Astrocyte (in vitro differentiated cells and primary cell): Measurements from ENCODE around the gene CNTNAP2. TPM values are rescaled to one million over a fixed set of nuclear protein-coding genes. Genes with fewer than 3 reads are reported as not detected.
A peak's percentile ranks its signal among the peaks of the same experiment; 100 is the strongest.

Experiments used
- DNase-seq: peaks from one replicate; pipeline ENCODE4 v3.0.0-alpha.2; 2010; ENCODE audit warnings: low read depth
- FAIRE-seq: peaks from 2 replicates; lab custom pipeline; 2011; peaks lifted over from hg19 to GRCh38; lab: Jason Lieb, UNC
- H2AFZ ChIP-seq: 2 replicates; pipeline ENCODE4 v1.6.0; 2012; ENCODE audit warnings: low read depth, low read length, inconsistent platforms
- H3K27ac ChIP-seq: 2 replicates; pipeline ENCODE4 v1.5.1; 2011; ENCODE audit warnings: low read depth, low read length, inconsistent platforms
- H3K27me3 ChIP-seq: 2 replicates; pipeline ENCODE4 v1.6.0; 2011; ENCODE audit warnings: low read length, inconsistent platforms; ENCODE audit not compliant: insufficient read depth
- H3K36me3 ChIP-seq: 2 replicates; pipeline ENCODE4 v1.5.1; 2011; ENCODE audit warnings: low read length, inconsistent platforms; ENCODE audit not compliant: insufficient read depth
- H3K4me1 ChIP-seq: 2 replicates; pipeline ENCODE4 v1.5.1; 2011; ENCODE audit warnings: low read length, inconsistent platforms; ENCODE audit not compliant: insufficient read depth
- H3K4me2 ChIP-seq: 2 replicates; pipeline ENCODE4 v1.6.0; 2012; ENCODE audit warnings: low read length, inconsistent platforms
- H3K4me3 ChIP-seq: 2 replicates; pipeline ENCODE4 v1.5.1; 2011; ENCODE audit warnings: low read depth, mild to moderate bottlenecking, low read length, inconsistent platforms; ENCODE audit not compliant: insufficient read depth
- H3K79me2 ChIP-seq: 2 replicates; pipeline ENCODE4 v1.6.0; 2012; ENCODE audit warnings: mild to moderate bottlenecking, low read length, inconsistent platforms; ENCODE audit not compliant: insufficient read depth
- H3K9ac ChIP-seq: 2 replicates; pipeline ENCODE4 v1.6.0; 2012; ENCODE audit warnings: mild to moderate bottlenecking, low read length, inconsistent platforms
- H3K9me3 ChIP-seq: 2 replicates; pipeline ENCODE4 v1.5.1; 2012; ENCODE audit warnings: low read depth, mild to moderate bottlenecking, low read length, inconsistent platforms; ENCODE audit not compliant: insufficient read depth
- H4K20me1 ChIP-seq: 2 replicates; pipeline ENCODE4 v1.6.0; 2012; ENCODE audit warnings: low read length, inconsistent platforms; ENCODE audit not compliant: insufficient read depth
- H3K27ac Mint-ChIP-seq: one replicate; pipeline ENCODE4 v1.8.0; 2021; ENCODE audit warnings: mild to moderate bottlenecking, mixed read lengths; ENCODE audit not compliant: unreplicated experiment
- H3K27me3 Mint-ChIP-seq: one replicate; pipeline ENCODE4 v1.8.0; 2021; ENCODE audit warnings: low read depth, mixed read lengths; ENCODE audit not compliant: unreplicated experiment
- H3K36me3 Mint-ChIP-seq: one replicate; pipeline ENCODE4 v1.8.0; 2021; ENCODE audit warnings: low read depth, mixed read lengths; ENCODE audit not compliant: unreplicated experiment
- H3K4me1 Mint-ChIP-seq: one replicate; pipeline ENCODE4 v1.8.0; 2021; ENCODE audit warnings: low read depth, mixed read lengths; ENCODE audit not compliant: unreplicated experiment
- H3K4me3 Mint-ChIP-seq: one replicate; pipeline ENCODE4 v1.8.0; 2021; ENCODE audit warnings: mild to moderate bottlenecking, moderate library complexity, mixed read lengths; ENCODE audit not compliant: unreplicated experiment
- H3K9me3 Mint-ChIP-seq: one replicate; pipeline ENCODE4 v1.8.0; 2021; ENCODE audit warnings: mild to moderate bottlenecking, mixed read lengths; ENCODE audit not compliant: unreplicated experiment
- EZH2 ChIP-seq: IDR thresholded peaks from 2 replicates; pipeline ENCODE4 v1.6.1; 2012; ENCODE audit warnings: mild to moderate bottlenecking, low read length, inconsistent platforms; ENCODE audit not compliant: insufficient read depth
- total RNA-seq: library from RNA; stranded (reverse); gene quantifications from 2 replicates; pipeline ENCODE4 v1.2.1, GENCODE V29; 2021
- TF ChIP-seq, protein P1 (sequence below): IDR thresholded peaks from 2 replicates; pipeline ENCODE4 v1.5.1; 2011; ENCODE audit warnings: low read depth, mild to moderate bottlenecking, inconsistent platforms, low read length, moderate library complexity; ENCODE audit not compliant: insufficient read depth

The CNTNAP2 gene
- total RNA-seq, 1 donor from 2014 or later: 20.0 TPM

DNA sequence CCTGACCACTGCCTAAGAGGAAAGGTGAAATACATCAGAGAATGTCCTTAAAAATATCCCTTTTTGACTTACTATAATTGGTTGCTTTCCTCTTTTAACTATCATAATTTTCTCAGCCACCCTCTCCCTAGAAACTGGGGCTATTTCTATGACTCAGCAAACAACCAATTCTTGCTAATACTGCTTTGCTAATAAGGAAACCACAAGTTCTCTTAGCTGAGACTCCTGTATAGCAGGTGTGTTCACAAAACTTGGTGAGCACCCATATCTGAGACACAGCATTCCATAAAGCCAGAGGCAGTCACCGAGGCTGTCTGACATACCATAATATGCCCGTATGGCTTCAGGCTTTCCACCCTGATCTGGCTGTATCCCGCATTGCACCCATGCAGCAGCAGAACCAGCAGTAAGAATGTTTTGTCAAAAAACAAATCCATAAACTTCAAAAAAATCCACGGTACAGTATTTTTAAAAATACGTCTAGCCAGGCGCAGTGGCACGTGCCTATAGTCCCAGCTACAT, 2282.3 kb downstream of the CNTNAP2 start:
- Histone ChIP-seq H3K79me2 (no peaks in the 10 kb centered on the region), H3K4me1 (no peaks in the 10 kb centered on the region), H3K9ac (no peak overlapping the region), H3K9me3 (peaks cover 3% of the 10 kb centered on the region), H4K20me1 (no peaks in the 10 kb centered on the region), H2AFZ (no peak overlapping the region), H3K4me3 (no peak overlapping the region), H3K27ac (no peak overlapping the region), H3K4me2 (no peak overlapping the region), H3K36me3 (no peaks in the 10 kb centered on the region), H3K27me3 (no peaks in the 10 kb centered on the region)
- H3K9me3 Mint-ChIP-seq: no peaks in the 10 kb centered on the region
- H3K27me3 Mint-ChIP-seq: no peaks in the 10 kb centered on the region
- DNase-seq (no peak), FAIRE-seq (no peak)
- TF ChIP-seq EZH2: no peak
- TF ChIP-seq, protein P1, sequence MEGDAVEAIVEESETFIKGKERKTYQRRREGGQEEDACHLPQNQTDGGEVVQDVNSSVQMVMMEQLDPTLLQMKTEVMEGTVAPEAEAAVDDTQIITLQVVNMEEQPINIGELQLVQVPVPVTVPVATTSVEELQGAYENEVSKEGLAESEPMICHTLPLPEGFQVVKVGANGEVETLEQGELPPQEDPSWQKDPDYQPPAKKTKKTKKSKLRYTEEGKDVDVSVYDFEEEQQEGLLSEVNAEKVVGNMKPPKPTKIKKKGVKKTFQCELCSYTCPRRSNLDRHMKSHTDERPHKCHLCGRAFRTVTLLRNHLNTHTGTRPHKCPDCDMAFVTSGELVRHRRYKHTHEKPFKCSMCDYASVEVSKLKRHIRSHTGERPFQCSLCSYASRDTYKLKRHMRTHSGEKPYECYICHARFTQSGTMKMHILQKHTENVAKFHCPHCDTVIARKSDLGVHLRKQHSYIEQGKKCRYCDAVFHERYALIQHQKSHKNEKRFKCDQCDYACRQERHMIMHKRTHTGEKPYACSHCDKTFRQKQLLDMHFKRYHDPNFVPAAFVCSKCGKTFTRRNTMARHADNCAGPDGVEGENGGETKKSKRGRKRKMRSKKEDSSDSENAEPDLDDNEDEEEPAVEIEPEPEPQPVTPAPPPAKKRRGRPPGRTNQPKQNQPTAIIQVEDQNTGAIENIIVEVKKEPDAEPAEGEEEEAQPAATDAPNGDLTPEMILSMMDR: no peak
- peak overlapping the region; percentile 71 for H3K27ac Mint-ChIP-seq
- no peaks in the 10 kb centered on the region for H3K36me3 Mint-ChIP-seq
- H3K4me3 Mint-ChIP-seq: no peak overlapping the region
- H3K4me1 Mint-ChIP-seq: peaks cover 45% of the 10 kb centered on the region

DNA sequence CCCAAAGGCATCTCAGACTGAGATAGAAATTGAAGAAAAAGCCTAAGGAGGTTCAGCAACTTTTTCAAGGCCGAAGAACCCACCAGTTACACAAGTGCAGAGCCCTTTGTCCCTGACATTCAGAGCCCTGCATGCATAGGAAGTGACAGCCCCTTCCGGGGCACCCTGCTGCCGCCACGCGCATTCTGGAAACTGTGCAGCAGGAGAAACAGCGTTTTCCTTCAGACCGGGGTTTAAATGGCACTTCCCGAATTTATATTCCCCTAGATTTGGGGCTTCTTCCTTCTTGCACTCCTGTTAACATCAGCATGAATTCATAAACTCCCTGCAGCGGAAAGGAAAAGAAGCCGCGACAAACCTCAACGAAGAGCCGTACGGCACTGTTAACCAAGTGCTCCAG, 2283.5 kb downstream of the CNTNAP2 start:
- H3K36me3 Mint-ChIP-seq: peaks cover 2% of the 10 kb centered on the region
- no peaks in the 10 kb centered on the region for H3K4me1 ChIP-seq
- TF ChIP-seq EZH2: no peak
- TF ChIP-seq, protein P1: no peak
- H3K4me2 ChIP-seq: no peak overlapping the region
- H3K9me3 ChIP-seq: peaks cover 3% of the 10 kb centered on the region
- H3K4me3 ChIP-seq: no peak overlapping the region
- H3K27me3 ChIP-seq: no peaks in the 10 kb centered on the region
- H3K27me3 Mint-ChIP-seq: peaks cover 3% of the 10 kb centered on the region
- no peak overlapping the region for H3K9ac ChIP-seq
- no peaks in the 10 kb centered on the region for H3K79me2 ChIP-seq
- no peak overlapping the region for H2AFZ ChIP-seq
- DNase-seq (no peak), FAIRE-seq (no peak)
- H4K20me1 ChIP-seq: no peaks in the 10 kb centered on the region
- no peaks in the 10 kb centered on the region for H3K9me3 Mint-ChIP-seq
- no peak overlapping the region for H3K4me3 Mint-ChIP-seq
- H3K36me3 ChIP-seq: no peaks in the 10 kb centered on the region
- H3K27ac ChIP-seq: no peak overlapping the region
- peak overlapping the region; percentile 34 for H3K27ac Mint-ChIP-seq
- H3K4me1 Mint-ChIP-seq: peaks cover 45% of the 10 kb centered on the region

DNA sequence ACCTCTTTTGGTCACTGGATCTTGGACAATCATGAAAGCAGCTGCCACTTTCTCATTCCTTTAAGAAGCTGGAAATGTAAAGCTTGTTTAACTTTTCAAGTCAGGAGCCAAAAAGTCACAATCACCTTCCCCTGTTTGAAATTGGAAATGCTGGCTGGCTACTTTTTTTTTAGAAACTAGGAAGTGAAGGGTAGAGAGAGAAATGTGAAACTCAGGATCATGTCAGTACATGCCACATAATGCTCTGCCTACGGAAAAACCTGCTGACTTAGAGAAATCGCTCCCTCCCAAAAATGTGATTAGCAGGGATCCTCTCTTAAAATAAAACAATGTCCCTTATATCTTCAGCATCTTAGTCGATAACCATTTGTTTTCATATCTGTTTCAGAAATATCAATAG, 2285.6 kb downstream of the CNTNAP2 start:
- Histone ChIP-seq H3K27me3 (no peaks in the 10 kb centered on the region), H4K20me1 (no peaks in the 10 kb centered on the region), H3K36me3 (no peaks in the 10 kb centered on the region), H3K9me3 (peaks cover 3% of the 10 kb centered on the region), H3K79me2 (no peaks in the 10 kb centered on the region), H3K4me2 (no peak overlapping the region), H2AFZ (no peak overlapping the region), H3K4me1 (no peaks in the 10 kb centered on the region), H3K4me3 (no peak overlapping the region), H3K27ac (no peak overlapping the region), H3K9ac (no peak overlapping the region)
- FAIRE-seq (no peak), DNase-seq (no peak)
- H3K27me3 Mint-ChIP-seq: peaks cover 3% of the 10 kb centered on the region
- H3K4me1 Mint-ChIP-seq: peaks cover 36% of the 10 kb centered on the region
- H3K27ac Mint-ChIP-seq: peak overlapping the region; percentile 90
- no peak for TF ChIP-seq EZH2
- TF ChIP-seq, protein P1: no peak
- H3K9me3 Mint-ChIP-seq: no peaks in the 10 kb centered on the region
- H3K36me3 Mint-ChIP-seq: peaks cover 2% of the 10 kb centered on the region
- H3K4me3 Mint-ChIP-seq: no peak overlapping the region
